Heart left ventricle (tissue), 13 donors: ENCODE data around the gene NFE2L3.

Source experiments
- POLR2A ChIP-seq, 2 donors: fragments of 450-650 bp; IDR thresholded peaks; one replicate each; pipeline ENCODE4 v1.6.1; 2017; ENCODE audit warnings: antibody characterized with exemption in 2 of 2, mild to moderate bottlenecking in 2 of 2, moderate library complexity in 2 of 2
- TF ChIP-seq, protein P1 (sequence below), 12 donors: fragments of 200-600 bp; sonication (generic) in 4 of 12; IDR thresholded peaks; one replicate each; pipeline versions ENCODE4 v1.5.0 to v1.8.0; 2018 to 2022; ENCODE audit warnings: antibody characterized with exemption in 12 of 12, mild to moderate bottlenecking in 5 of 12
- donor health status: ischemic (EF 13 %, LVEDD 7.1; RV severe dilation, severe dysfunction).
- donor health status: DM: no; HTN: yes; CAD: no.
- donor health status: DM: no; HTN: no; CAD: no.
- donor health status: ischemic (EF 25% LVEDD 6.9; RV normal size, moderate dysfunction).
- donor health status: ischemic (EF 25% LVEDD 5.7; RV mildly dilated, moderate dysfunction).
- donor health status: ischemic (EF 35%, LVEDD 5.7; RV mildly dilated, moderate dysfunction).
- donor health status: nonischemic (EF 11% LVEDD 7.7; RV severe dilation, severe dysfunction).
- donor health status: DM: yes; HTN: yes; CAD: no.
- donor health status: PGD.
- donor health status: ischemic (EF 29% LVEDD 5.4; RV normal size, mild dysfunction).
- donor health status: nonischemic (EF 23%, LVEDD 6.1; RV moderate dilation, normal function).

- TF ChIP-seq POLR2A (IDR thresholded peaks at IDR 0.05): no peak
- TF ChIP-seq, protein P1, sequence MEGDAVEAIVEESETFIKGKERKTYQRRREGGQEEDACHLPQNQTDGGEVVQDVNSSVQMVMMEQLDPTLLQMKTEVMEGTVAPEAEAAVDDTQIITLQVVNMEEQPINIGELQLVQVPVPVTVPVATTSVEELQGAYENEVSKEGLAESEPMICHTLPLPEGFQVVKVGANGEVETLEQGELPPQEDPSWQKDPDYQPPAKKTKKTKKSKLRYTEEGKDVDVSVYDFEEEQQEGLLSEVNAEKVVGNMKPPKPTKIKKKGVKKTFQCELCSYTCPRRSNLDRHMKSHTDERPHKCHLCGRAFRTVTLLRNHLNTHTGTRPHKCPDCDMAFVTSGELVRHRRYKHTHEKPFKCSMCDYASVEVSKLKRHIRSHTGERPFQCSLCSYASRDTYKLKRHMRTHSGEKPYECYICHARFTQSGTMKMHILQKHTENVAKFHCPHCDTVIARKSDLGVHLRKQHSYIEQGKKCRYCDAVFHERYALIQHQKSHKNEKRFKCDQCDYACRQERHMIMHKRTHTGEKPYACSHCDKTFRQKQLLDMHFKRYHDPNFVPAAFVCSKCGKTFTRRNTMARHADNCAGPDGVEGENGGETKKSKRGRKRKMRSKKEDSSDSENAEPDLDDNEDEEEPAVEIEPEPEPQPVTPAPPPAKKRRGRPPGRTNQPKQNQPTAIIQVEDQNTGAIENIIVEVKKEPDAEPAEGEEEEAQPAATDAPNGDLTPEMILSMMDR (IDR thresholded peaks at IDR 0.05): no peak
Measured at GRCh38 chr7:26127411-26127810, 24.6 kb upstream of the NFE2L3 start.
